ENCODE measurements around the gene ANKRD28.

DNA sequence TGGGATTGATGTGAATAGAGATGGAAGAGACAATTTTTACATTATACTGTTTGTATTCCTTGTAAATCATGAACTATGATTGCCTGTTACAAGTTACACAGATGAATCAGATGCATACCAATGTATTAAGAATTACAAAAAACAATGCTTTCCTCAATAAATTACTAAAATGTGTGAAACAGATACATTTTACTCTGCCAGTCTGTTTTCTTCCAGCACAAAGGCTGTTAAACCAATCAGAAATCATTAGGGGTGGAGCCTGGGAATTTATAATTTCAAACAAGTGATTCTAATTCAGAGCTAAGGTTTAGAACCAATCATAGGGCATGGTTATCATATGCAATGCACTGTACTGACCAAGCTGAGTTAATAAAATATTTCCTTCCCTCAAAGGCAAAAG lies 21.8 kb upstream of the ANKRD28 start:
- TF ChIP-seq POLR2AphosphoS5 (IDR thresholded peaks at IDR 0.05) (no peak), CTCF (IDR thresholded peaks at IDR 0.05) (no peak), POLR2A (IDR thresholded peaks at IDR 0.05) (no peak), EP300 (IDR thresholded peaks at IDR 0.05) (no peak)

All from sigmoid colon (tissue), 4 donors.